Measurements from ENCODE around the gene AGK.

AGK gene

GRCh38 chr7:141533149-141533949, 17.9 kb upstream of the AGK start:
- no peak overlapping the region for H3K4me3 ChIP-seq (replicated peaks; ENCODE audit: low read depth, low read length)
- TF ChIP-seq CTCF (IDR thresholded peaks at IDR 0.05; ENCODE audit: low read length, missing control alignments), result peak; percentile 99
- peak; percentile 85 for DNase-seq (ENCODE audit: low read depth)

GRCh38 chr7:141534757-141535737, 16.2 kb upstream of the AGK start:
- DNase-seq (ENCODE audit: low read depth), result no peak
- H3K4me3 ChIP-seq (replicated peaks; ENCODE audit: low read depth, low read length), result no peak overlapping the region
- TF ChIP-seq CTCF (IDR thresholded peaks at IDR 0.05; ENCODE audit: low read length, missing control alignments), result no peak

- DNase-seq (ENCODE audit: low read depth), result no peak
- H3K4me3 ChIP-seq (replicated peaks; ENCODE audit: low read depth, low read length), result no peak overlapping the region
- no peak for TF ChIP-seq CTCF (IDR thresholded peaks at IDR 0.05; ENCODE audit: low read length, missing control alignments)
These were observed 13.3 kb upstream of the AGK start for GRCh38 chr7:141537906-141538305.

GRCh38 chr7:141541375-141541774, 9.8 kb upstream of the AGK start:
- no peak overlapping the region for H3K4me3 ChIP-seq (replicated peaks; ENCODE audit: low read depth, low read length)
- DNase-seq (ENCODE audit: low read depth), result no peak
- TF ChIP-seq CTCF (IDR thresholded peaks at IDR 0.05; ENCODE audit: low read length, missing control alignments), result no peak

- no peak overlapping the region for H3K4me3 ChIP-seq (replicated peaks; ENCODE audit: low read depth, low read length)
- DNase-seq (ENCODE audit: low read depth), result no peak
- no peak for TF ChIP-seq CTCF (IDR thresholded peaks at IDR 0.05; ENCODE audit: low read length, missing control alignments)
These were observed 6.4 kb upstream of the AGK start for GRCh38 chr7:141544831-141545230.

- DNase-seq (ENCODE audit: low read depth), result no peak
- no peak for TF ChIP-seq CTCF (IDR thresholded peaks at IDR 0.05; ENCODE audit: low read length, missing control alignments)
- no peak overlapping the region for H3K4me3 ChIP-seq (replicated peaks; ENCODE audit: low read depth, low read length)
These were observed 1.6 kb upstream of the AGK start for GRCh38 chr7:141549582-141549981.

All from fibroblast of pulmonary artery (primary cell).